CD8-positive, alpha-beta memory T cell (primary cell): ENCODE measurements around the gene CD247. TPM values are rescaled to one million over a fixed set of nuclear protein-coding genes. Genes with fewer than 3 reads are reported as not detected.

Source experiments
- CTCF ChIA-PET: fragments of 350-600 bp; sonication (Branson Sonifier 250); formaldehyde crosslinking; loops from one replicate; lab custom pipeline; 2021; ENCODE audit warnings: antibody characterized with exemption; lab: Charles Lee
- POLR2A ChIA-PET: fragments of 350-600 bp; sonication (Branson Sonifier 250); formaldehyde crosslinking; loops from one replicate; lab custom pipeline; 2021; ENCODE audit warnings: antibody characterized with exemption; lab: Charles Lee
- DNase-seq, 5 donors: peaks; one replicate each; pipeline versions ENCODE4 v3.0.0 to v3.0.0-alpha.2; 2020 to 2022; ENCODE audit warnings: mixed read lengths in 1 of 5
- H3K27ac ChIP-seq: one replicate; pipeline ENCODE4 v1.7.0; 2013; ENCODE audit warnings: low read depth, mild to moderate bottlenecking, low read length, moderate library complexity
- H3K27me3 ChIP-seq: 2 replicates; pipeline ENCODE4 v1.7.0; 2013; ENCODE audit warnings: low read length, mild to moderate bottlenecking; ENCODE audit not compliant: insufficient read depth, poor library complexity, severe bottlenecking
- H3K36me3 ChIP-seq: 2 replicates; pipeline ENCODE4 v1.7.0; 2013; ENCODE audit warnings: mild to moderate bottlenecking, low read length, moderate library complexity; ENCODE audit not compliant: insufficient read depth
- H3K4me1 ChIP-seq: 2 replicates; pipeline ENCODE4 v1.7.0; 2013; ENCODE audit warnings: mild to moderate bottlenecking, low read length, moderate library complexity; ENCODE audit not compliant: insufficient read depth
- H3K4me3 ChIP-seq: 2 replicates; pipeline ENCODE4 v1.7.0; 2013; ENCODE audit warnings: mild to moderate bottlenecking, low read length
- H3K9me3 ChIP-seq: 2 replicates; pipeline ENCODE4 v1.7.0; 2013; ENCODE audit warnings: mild to moderate bottlenecking, low read length
- H3K27ac Mint-ChIP-seq, 8 donors: one replicate each; pipeline ENCODE4 v1.8.0; 2020 to 2021; ENCODE audit warnings: mixed read lengths in 8 of 8, mild to moderate bottlenecking in 6 of 8, inconsistent platforms in 3 of 8, moderate library complexity in 3 of 8
- H3K27me3 Mint-ChIP-seq, 2 donors: one replicate each; pipeline ENCODE4 v1.8.0; 2020 to 2021; ENCODE audit warnings: mixed read lengths in 2 of 2, mild to moderate bottlenecking in 1 of 2, moderate library complexity in 1 of 2
- H3K36me3 Mint-ChIP-seq, 3 donors: one replicate each; pipeline ENCODE4 v1.8.0; 2020 to 2021; ENCODE audit warnings: mixed read lengths in 3 of 3, inconsistent platforms in 1 of 3, mild to moderate bottlenecking in 1 of 3
- H3K4me1 Mint-ChIP-seq, 3 donors: one replicate each; pipeline ENCODE4 v1.8.0; 2020 to 2021; ENCODE audit warnings: mixed read lengths in 3 of 3, inconsistent platforms in 1 of 3, mild to moderate bottlenecking in 1 of 3
- H3K4me3 Mint-ChIP-seq, 7 donors: one replicate each; pipeline ENCODE4 v1.8.0; 2020 to 2021; ENCODE audit warnings: mixed read lengths in 7 of 7, mild to moderate bottlenecking in 6 of 7, moderate library complexity in 4 of 7, inconsistent platforms in 2 of 7
- H3K9me3 Mint-ChIP-seq, 5 donors: one replicate each; pipeline ENCODE4 v1.8.0; 2020 to 2022; ENCODE audit warnings: mixed read lengths in 5 of 5, mild to moderate bottlenecking in 3 of 5, moderate library complexity in 2 of 5, inconsistent platforms in 1 of 5
- polyA plus RNA-seq: library from polyadenylated mRNA; unstranded; fragments of 300-500 nt; fragmentation: Illumina TruSeq; gene quantifications from one replicate; pipeline ENCODE4 v1.2.3, GENCODE V29; 2021
- total RNA-seq, 2 experiments: library from RNA; stranded (reverse); gene quantifications; one replicate each; pipeline ENCODE4 v1.2.3, GENCODE V29; 2021

CD247 gene
- total and polyA plus RNA-seq, 3 experiments from 2014 or later: 130 to 395 (median 133) TPM

DNA sequence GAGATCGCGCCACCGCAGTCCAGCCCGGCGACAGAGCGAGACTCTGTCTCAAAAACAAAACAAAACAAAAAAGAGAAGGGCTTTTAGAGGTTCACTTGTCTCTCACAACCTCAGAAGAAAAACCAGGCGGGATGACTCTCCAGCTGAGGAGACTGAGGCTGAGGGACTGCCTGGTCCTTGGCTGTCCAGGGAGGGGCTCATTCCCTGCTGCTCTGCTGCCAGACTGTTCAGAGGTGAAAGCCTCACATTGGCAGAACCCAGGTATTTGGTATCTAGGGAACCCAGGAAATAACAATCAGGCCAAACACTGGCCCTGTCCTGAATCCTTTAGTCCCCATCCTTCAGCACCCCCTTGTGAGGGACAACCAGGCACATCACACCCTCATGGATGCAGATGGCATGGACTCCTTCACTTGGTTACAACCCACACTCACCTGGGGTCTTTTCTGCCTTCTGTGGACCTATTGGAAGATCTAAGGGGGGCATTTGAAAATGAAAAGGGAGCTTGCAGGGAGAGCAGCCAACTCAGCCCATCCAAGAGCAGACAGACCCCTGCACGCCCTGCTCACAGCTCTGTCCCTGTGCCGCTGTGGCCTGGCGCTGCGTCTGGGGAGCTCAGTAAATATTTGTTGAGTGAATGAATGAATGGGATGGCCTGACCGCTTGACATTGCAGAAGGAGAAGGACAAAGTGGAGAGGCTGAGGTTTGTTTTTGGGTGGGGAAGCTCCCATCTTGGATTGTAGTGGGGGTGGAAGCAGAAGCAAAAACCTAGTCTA, 33.4 kb downstream of the CD247 start:
- H3K4me3 Mint-ChIP-seq: peak overlapping the region; percentile 49 to 83 (median 66)
- peaks cover 98% of the 10 kb centered on the region for H3K4me1 ChIP-seq
- peaks cover 0 to 79% (median 12%) of the 10 kb centered on the region in 3 donors for H3K36me3 Mint-ChIP-seq

DNA sequence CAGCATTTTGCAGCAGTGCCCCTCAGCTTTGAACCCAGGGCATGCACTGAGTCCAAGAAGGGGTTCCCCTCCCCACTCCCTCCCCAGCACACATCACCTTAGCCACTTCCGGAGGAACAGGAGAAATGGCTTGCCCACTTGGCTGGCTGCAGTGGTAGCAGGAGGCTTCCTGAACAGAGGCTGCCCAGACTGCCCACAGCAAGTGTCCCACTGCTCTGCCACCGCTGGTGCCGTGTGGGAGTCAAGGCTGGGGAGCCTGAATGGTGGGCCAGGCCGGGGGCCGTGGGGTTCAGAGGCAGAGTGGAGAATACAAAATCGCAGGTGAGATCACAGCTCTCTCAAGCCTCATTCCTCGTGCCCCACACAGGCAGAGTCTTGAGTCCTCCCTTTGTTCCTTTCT, 34.5 kb downstream of the CD247 start:
- H3K4me1 ChIP-seq: peaks cover 98% of the 10 kb centered on the region
- ChIA-PET CTCF (interaction anchor here (0.6 to 1.5 kb wide), 6 partner anchors 10 to 218 kb away, joined by 3 to 4 read pairs (median 3); partner anchors contain the start of gene CD247), POLR2A (interaction anchor here (0.8 to 1.7 kb wide), 4 partner anchors 9 to 33 kb away, joined by 3 to 6 read pairs (median 4); no protein-coding TSS in a partner anchor)
- Mint-ChIP-seq H3K9me3 (no peaks in the 10 kb centered on the region), H3K27me3 (no peaks in the 10 kb centered on the region), H3K4me3 (peak overlapping the region; percentile 39 to 83 (median 76)), H3K36me3 (peaks cover 0 to 82% (median 17%) of the 10 kb centered on the region in 3 donors), H3K4me1 (peaks cover 94 to 100% (median 99%) of the 10 kb centered on the region in 3 donors), H3K27ac (peak overlapping the region; percentile 83 to 97 (median 94))
- H3K27me3 ChIP-seq: no peaks in the 10 kb centered on the region
- DNase-seq: peak in 1 of 5 donors; percentile 55
- no peaks in the 10 kb centered on the region for H3K36me3 ChIP-seq
- no peaks in the 10 kb centered on the region for H3K9me3 ChIP-seq
- H3K4me3 ChIP-seq: peak overlapping the region; percentile 23
- no peak overlapping the region for H3K27ac ChIP-seq

More for the DNA sequence above, 33.4 kb downstream of the CD247 start:
- no peaks in the 10 kb centered on the region for H3K9me3 ChIP-seq
- no peaks in the 10 kb centered on the region for H3K9me3 Mint-ChIP-seq
- H3K27me3 ChIP-seq: no peaks in the 10 kb centered on the region
- peak overlapping the region; percentile 44 for H3K4me3 ChIP-seq
- no peak for DNase-seq
- H3K27me3 Mint-ChIP-seq: no peaks in the 10 kb centered on the region
- peaks cover 92 to 100% (median 99%) of the 10 kb centered on the region in 3 donors for H3K4me1 Mint-ChIP-seq
- ChIA-PET CTCF (interaction anchor here (0.9 to 1.3 kb wide), 3 partner anchors 9 to 33 kb away, joined by 4 to 5 read pairs (median 5); partner anchors contain the start of gene CD247), POLR2A (interaction anchor here (0.8 kb wide), 1 partner anchor 30 kb away, joined by 5 read pairs; no protein-coding TSS in a partner anchor)
- H3K27ac Mint-ChIP-seq: peak overlapping the region; percentile 83 to 97 (median 94)
- H3K36me3 ChIP-seq: no peaks in the 10 kb centered on the region
- H3K27ac ChIP-seq: no peak overlapping the region

DNA sequence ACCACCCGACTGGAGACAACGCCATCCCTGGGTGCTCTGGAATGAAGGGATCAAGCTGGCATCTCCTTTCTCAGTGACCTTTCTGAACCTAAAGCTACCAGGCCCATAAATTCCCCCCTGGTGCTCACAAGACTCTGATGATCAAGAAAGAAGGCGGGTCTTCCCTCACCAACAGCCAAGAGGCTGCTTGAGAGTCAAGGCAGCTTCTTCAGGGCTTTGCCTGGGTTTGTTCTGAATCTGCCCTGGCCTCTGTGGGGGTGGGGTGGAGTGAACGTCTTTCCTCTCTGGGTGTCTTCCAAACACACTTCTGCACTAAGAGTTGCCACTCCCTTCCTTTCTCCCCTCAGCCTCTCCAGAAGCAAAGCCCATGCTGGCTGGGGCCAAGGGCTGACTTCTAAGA, 36.1 kb downstream of the CD247 start:
- Mint-ChIP-seq H3K36me3 (peaks cover under 1 to 82% (median 17%) of the 10 kb centered on the region in 3 donors), H3K27ac (peak overlapping the region; percentile 83 to 97 (median 92)), H3K4me1 (peaks cover 93 to 100% (median 99%) of the 10 kb centered on the region in 3 donors), H3K9me3 (no peaks in the 10 kb centered on the region), H3K27me3 (no peaks in the 10 kb centered on the region), H3K4me3 (peak overlapping the region; percentile 52 to 92 (median 71))
- CTCF ChIA-PET: interaction anchor here (1.3 kb wide), 1 partner anchor 41 kb away, joined by 4 read pairs; no protein-coding TSS in a partner anchor
- peak overlapping the region; percentile 46 for H3K4me3 ChIP-seq
- DNase-seq: no peak
- peaks cover 98% of the 10 kb centered on the region for H3K4me1 ChIP-seq
- H3K9me3 ChIP-seq: no peaks in the 10 kb centered on the region
- H3K27me3 ChIP-seq: no peaks in the 10 kb centered on the region
- no peaks in the 10 kb centered on the region for H3K36me3 ChIP-seq
- H3K27ac ChIP-seq: no peak overlapping the region
- POLR2A ChIA-PET: interaction anchor here (1.7 kb wide), 1 partner anchor 35 kb away, joined by 6 read pairs; no protein-coding TSS in a partner anchor

DNA sequence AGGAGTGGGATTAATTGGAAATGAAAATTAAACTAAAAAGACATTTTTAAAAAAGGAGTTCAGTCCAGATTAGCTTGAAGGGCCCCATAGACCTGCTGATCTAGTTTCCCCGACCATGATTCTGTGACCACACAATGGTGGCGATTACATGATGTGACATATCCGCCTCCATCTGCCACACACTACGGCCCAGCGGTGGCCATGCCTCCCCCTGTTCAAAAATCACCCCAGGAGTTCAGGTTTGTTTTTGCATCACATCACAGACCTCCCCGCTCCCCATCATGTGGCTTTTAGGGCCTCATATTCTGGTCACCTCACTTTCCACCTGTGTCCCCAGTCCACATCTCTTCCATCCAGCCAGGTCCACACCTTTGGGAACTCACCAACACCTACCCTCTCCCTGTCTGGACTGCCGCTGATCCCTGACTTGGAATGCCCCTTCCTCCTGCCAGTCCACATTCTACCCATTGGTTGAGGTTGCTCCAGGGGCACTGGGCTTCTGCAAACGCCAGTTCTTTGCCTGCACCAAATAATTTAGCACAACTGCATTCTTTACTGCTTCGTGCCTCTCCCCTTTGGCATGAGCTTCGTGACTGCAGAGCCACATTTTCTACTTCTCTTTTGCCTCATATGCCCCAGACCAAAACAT, 38.9 kb downstream of the CD247 start:
- no peaks in the 10 kb centered on the region for H3K27me3 Mint-ChIP-seq
- H3K27ac ChIP-seq: no peak overlapping the region
- no peaks in the 10 kb centered on the region for H3K9me3 ChIP-seq
- H3K4me3 ChIP-seq: no peak overlapping the region
- peaks cover 7 to 69% (median 20%) of the 10 kb centered on the region in 3 donors for H3K36me3 Mint-ChIP-seq
- peak overlapping the region; percentile 16 to 93 (median 86) for H3K27ac Mint-ChIP-seq
- POLR2A ChIA-PET: interaction anchor here (1.4 kb wide), 1 partner anchor 36 kb away, joined by 5 read pairs; no protein-coding TSS in a partner anchor
- no peaks in the 10 kb centered on the region for H3K27me3 ChIP-seq
- peak overlapping the region in 6 of 7 donors; percentile 9 to 84 (median 59) for H3K4me3 Mint-ChIP-seq
- no peak for DNase-seq
- H3K9me3 Mint-ChIP-seq: no peaks in the 10 kb centered on the region
- peaks cover 89 to 100% (median 98%) of the 10 kb centered on the region in 3 donors for H3K4me1 Mint-ChIP-seq
- H3K36me3 ChIP-seq: no peaks in the 10 kb centered on the region
- peaks cover 99% of the 10 kb centered on the region for H3K4me1 ChIP-seq
- CTCF ChIA-PET: interaction anchor here (0.8 to 1.5 kb wide), 3 partner anchors 20 to 37 kb away, joined by 3 to 4 read pairs (median 3); no protein-coding TSS in a partner anchor

DNA sequence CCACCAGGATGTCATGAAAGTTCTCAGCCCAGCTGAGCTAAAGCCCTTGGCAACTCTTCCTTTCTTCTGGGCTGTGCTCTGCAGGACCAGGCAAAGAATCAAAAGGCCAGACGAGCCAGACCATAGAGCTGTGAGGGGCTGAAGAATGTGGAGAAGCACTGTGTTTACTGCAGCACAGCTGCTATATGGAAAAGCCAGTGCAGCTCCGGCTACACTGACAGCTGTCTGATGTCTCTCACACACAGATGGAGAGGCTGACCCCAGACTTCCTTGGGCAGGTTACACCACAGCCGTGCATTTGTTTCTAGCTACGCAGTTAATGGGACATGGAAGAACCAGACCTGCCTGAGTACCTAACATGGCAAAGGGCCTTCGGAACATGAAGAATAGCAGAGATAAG, 40.3 kb downstream of the CD247 start:
- POLR2A ChIA-PET: interaction anchor here (0.6 kb wide), 1 partner anchor 103 kb away, joined by 3 read pairs; no protein-coding TSS in a partner anchor
- Histone ChIP-seq H3K4me1 (peaks cover 99% of the 10 kb centered on the region), H3K9me3 (no peaks in the 10 kb centered on the region), H3K4me3 (no peak overlapping the region), H3K27me3 (no peaks in the 10 kb centered on the region), H3K36me3 (no peaks in the 10 kb centered on the region), H3K27ac (no peak overlapping the region)
- peak overlapping the region in 5 of 7 donors; percentile 3 to 74 (median 35) for H3K4me3 Mint-ChIP-seq
- no peaks in the 10 kb centered on the region for H3K27me3 Mint-ChIP-seq
- CTCF ChIA-PET: interaction anchor here (2.3 kb wide), 1 partner anchor 38 kb away, joined by 13 read pairs; no protein-coding TSS in a partner anchor
- H3K36me3 Mint-ChIP-seq: peaks cover 7 to 66% (median 22%) of the 10 kb centered on the region in 3 donors
- DNase-seq: no peak
- H3K9me3 Mint-ChIP-seq: no peaks in the 10 kb centered on the region
- peaks cover 89 to 100% (median 98%) of the 10 kb centered on the region in 3 donors for H3K4me1 Mint-ChIP-seq
- peak overlapping the region; percentile 68 to 90 (median 78) for H3K27ac Mint-ChIP-seq

DNA sequence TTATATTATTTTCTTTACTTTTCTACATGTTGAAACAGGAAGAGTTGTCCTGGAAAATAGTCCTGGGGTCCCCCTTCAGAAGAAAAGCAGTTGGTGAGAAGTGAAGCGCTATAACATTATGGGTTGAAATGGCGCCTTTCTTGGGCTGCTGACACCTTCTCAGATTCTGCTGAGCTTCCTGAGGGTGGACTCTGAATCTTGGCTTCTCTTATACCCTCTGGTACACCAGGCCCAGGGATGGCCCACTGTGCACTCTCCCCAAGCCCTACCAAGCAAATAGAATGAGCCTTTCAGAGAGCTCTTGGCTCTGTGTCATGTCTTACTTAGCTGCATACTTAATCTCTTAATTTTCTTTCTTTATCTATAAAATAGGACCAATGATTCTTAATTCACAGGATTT, 42.3 kb downstream of the CD247 start:
- POLR2A ChIA-PET: no interaction called here
- peaks cover 83 to 98% (median 94%) of the 10 kb centered on the region in 3 donors for H3K4me1 Mint-ChIP-seq
- Histone ChIP-seq H3K36me3 (no peaks in the 10 kb centered on the region), H3K9me3 (no peaks in the 10 kb centered on the region), H3K27ac (no peak overlapping the region), H3K4me1 (peaks cover 99% of the 10 kb centered on the region), H3K4me3 (no peak overlapping the region), H3K27me3 (no peaks in the 10 kb centered on the region)
- no peaks in the 10 kb centered on the region for H3K27me3 Mint-ChIP-seq
- H3K27ac Mint-ChIP-seq: peak overlapping the region in 7 of 8 donors; percentile 18 to 81 (median 63)
- H3K4me3 Mint-ChIP-seq: peak overlapping the region in 3 of 7 donors; percentile 23 to 51 (median 34)
- H3K9me3 Mint-ChIP-seq: no peaks in the 10 kb centered on the region
- DNase-seq: no peak
- CTCF ChIA-PET: interaction anchor here (0.9 to 2.3 kb wide), 4 partner anchors 26 to 75 kb away, joined by 3 to 13 read pairs (median 4); no protein-coding TSS in a partner anchor
- peaks cover 7 to 61% (median 19%) of the 10 kb centered on the region in 3 donors for H3K36me3 Mint-ChIP-seq

DNA sequence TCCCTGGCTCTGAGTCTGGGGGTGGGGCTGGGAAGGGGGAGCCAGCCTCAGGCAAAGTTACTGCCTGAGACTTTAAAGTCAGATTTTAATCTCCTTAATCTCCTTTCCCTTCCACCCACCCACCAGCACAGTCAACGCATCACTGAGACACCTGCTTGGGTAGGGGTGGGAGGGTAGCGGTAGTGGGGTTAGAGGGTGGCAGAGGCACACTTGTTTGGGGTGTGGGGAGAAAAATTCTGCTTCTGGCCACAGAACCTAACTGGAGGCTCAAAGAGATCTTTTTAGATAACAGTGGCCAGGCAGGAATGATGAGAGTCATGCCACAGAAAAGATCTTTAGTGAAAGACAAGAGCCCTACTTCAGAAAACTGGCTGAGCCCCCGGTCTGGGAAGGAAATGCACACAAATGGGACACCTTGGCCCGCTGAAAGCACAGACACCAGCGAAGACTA, 44.1 kb downstream of the CD247 start:
- Histone ChIP-seq H3K36me3 (no peaks in the 10 kb centered on the region), H3K27me3 (no peaks in the 10 kb centered on the region), H3K4me1 (peaks cover 95% of the 10 kb centered on the region), H3K4me3 (peak overlapping the region; percentile 5), H3K9me3 (no peaks in the 10 kb centered on the region), H3K27ac (no peak overlapping the region)
- peak in 3 of 5 donors; percentile 37 to 62 (median 42) for DNase-seq
- CTCF ChIA-PET: interaction anchor here (1.2 to 2.1 kb wide), 2 partner anchors 34 to 42 kb away, joined by 3 to 4 read pairs; no protein-coding TSS in a partner anchor
- Mint-ChIP-seq H3K27me3 (no peaks in the 10 kb centered on the region), H3K27ac (peak overlapping the region; percentile 68 to 98 (median 86)), H3K4me1 (peaks cover 75 to 96% (median 87%) of the 10 kb centered on the region in 3 donors), H3K4me3 (peak overlapping the region; percentile 44 to 82 (median 77)), H3K9me3 (no peaks in the 10 kb centered on the region), H3K36me3 (peaks cover 7 to 52% (median 12%) of the 10 kb centered on the region in 3 donors)
- POLR2A ChIA-PET: interaction anchor here (0.6 to 0.9 kb wide), 2 partner anchors 9 to 26 kb away, joined by 3 to 7 read pairs; no protein-coding TSS in a partner anchor
